HG03439 (cell line): ENCODE measurements around the gene DST.
A peak's percentile ranks its signal among the peaks of the same experiment; 100 is the strongest.
"Not testable (repeated sequence)": the region's sequence is repeated elsewhere in the genome, so short reads cannot be mapped to it uniquely, and the experiment has no call there.

Experiments
- ATAC-seq: cut with Tn5 transposase; IDR thresholded peaks from one replicate; pipeline ENCODE4 v1.9.1; 2021; ENCODE audit warnings: mild to moderate bottlenecking, moderate library complexity; ENCODE audit not compliant: unreplicated experiment

The DST gene

DNA sequence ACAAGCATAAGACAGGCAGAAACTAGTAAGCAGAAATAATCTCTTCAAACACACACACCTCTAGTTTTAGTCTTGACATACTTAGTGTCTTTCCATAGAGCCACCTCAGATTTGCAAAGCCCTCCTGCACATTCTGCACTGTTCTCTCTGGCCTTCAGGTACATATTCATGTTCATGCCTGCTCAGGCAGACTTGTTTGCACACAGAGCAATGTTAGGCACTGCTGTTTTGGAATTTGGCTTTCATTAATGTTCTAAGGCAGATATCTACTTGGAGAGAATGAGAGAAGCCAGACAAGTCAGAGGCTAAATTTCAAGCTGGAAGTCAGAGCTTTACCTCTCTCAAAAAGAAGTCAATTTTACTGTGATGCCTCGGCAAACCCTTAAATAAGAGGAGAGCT is 21.3 kb upstream of the DST start:
- no peak for ATAC-seq

GRCh38 chr6:56663344-56663743 is 20.7 kb upstream of the DST start:
- ATAC-seq = no peak

DNA sequence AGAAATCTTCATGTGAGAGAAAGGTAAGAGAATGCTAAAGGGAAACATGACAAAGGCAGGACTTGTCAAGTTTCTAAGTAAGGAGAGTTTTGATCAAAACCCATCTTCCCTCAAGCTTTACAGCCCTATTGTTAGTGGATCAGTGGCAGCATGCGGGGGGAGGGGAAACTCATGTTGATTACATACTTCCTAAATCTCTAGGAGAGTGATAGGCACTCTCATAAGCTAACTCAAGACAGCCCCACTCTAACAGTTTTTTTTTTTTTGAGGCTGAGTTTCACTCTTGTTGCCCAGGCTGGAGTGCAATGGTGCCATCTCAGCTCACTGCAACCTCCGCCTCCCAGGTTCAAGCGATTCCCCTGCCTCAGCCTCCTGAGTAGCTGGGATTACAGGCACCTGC is 18.6 kb upstream of the DST start:
- ATAC-seq = not testable (repeated sequence)

GRCh38 chr6:56660381-56660730 is 17.7 kb upstream of the DST start:
- peak; percentile 36 for ATAC-seq

- ATAC-seq = peak; percentile 71
Observed at GRCh38 chr6:56659721-56660380, 17.2 kb upstream of the DST start.

DNA sequence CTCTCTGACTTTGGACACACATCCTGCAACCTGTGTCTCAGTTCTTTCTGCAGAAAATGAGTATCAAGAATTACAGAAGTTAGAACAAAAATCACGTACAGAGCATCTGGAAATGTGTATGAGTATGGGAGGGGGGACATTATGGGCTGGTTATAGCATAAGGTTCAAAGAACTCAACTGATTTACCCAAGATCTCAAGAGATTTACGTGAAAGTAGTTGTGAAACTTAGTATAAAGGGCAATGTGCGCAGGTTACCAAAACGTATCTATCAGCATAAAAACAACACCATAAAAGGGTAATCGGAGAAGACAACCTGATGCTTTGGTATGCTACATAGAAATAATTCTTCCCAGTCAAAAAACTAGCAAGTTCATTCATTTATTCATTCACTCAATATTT is 15.6 kb upstream of the DST start:
- ATAC-seq = no peak

- ATAC-seq = no peak
Observed at GRCh38 chr6:56657354-56657753, 14.7 kb upstream of the DST start.

DNA sequence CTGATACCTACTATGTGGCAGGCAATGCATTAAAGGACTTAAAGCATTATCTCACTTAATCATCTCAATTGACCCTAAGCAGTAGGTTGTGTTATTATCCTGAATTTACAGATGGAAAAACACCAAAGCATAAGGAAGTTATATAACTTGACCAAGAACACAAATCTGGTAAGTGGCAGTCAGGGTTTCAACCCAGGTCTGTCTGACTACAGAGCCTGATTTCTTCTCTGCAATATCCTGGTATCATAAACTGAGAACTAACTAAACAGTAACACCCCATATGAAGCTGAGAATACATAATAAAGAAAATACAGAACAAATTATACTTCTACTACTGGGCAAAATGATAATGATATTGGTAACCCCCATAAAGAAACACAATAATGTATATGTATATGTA is 13.8 kb upstream of the DST start:
- ATAC-seq = no peak

DNA sequence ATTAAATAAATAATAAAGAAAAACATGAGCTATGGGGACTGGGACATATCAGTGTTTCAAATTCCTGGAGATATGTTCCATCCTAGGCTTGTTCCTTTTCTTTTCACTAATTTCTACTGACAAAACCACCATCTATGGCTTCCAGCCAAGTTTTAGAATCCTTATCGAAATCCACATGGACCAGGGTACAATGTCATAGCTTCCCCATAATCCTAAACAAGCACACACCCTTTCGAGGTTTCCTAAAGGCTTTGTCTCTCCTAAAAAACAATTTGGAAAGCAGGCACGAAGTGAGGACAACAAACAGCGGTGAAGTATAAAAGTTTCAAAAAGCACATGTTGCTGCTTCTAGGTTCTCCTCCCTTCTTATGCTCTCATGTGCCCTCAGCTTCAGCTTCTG is 13.3 kb upstream of the DST start:
- no peak for ATAC-seq

- no peak for ATAC-seq
Observed at GRCh38 chr6:56655249-56655648, 12.6 kb upstream of the DST start.

DNA sequence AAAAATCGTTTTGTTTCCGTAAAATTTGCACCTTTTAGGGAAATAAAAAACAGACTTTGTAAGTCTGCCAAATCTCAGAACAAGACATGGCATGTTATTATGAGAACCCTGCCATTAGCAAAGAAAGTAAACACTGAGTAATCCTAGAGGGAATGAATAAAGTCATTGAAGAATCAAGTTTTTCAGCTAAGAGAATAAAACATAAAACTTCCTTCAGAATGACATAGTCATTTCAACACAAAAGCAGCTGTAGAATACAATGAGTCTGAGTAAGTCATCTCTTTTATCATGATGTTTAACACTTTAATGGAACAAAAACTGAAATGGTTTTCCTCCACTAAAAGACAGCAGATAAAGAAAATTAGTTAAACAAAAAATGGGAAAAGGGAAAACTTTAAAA is 10.3 kb upstream of the DST start:
- no peak for ATAC-seq

- ATAC-seq = no peak
Observed at GRCh38 chr6:56652231-56652630, 9.5 kb upstream of the DST start.

- ATAC-seq = no peak
Observed at GRCh38 chr6:56650191-56650590, 7.5 kb upstream of the DST start.

GRCh38 chr6:56649782-56650181 is 7.1 kb upstream of the DST start:
- no peak for ATAC-seq

DNA sequence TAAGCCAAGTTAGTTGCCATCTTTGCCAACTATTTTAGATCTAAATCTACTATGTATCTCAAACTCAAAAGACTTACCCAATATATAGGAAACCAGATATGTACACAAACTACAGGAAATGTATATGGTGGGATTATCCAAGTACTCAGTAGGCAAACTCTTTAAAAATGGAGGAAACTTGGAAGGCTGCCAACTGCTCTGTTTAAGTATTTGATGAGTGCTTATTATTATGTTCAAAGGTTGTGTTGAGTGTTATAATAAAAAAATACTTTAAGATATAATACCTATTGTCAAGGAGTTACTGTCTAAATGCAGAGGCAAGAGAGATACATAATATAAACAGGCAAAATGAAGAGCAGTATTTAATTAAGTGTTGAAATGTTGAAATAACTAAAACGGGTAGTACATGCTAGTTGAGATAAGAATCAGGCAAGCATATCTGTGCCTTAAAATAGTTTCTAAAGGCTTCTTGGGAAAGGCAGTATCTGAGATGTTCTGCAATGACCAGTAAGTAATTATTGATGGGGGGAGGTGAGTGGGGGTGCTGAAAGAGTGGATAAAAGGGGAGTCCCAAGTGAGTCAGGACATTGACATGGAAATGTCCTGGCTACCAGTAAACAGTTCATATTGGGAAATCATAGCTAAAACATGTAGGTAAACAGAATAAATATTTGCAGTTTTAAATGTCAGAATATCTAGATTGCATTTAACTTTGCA is 6.5 kb upstream of the DST start:
- no peak for ATAC-seq

- ATAC-seq = no peak
Observed at GRCh38 chr6:56647172-56647762, 4.6 kb upstream of the DST start.

GRCh38 chr6:56644366-56644765 is 1.7 kb upstream of the DST start:
- no peak for ATAC-seq

DNA sequence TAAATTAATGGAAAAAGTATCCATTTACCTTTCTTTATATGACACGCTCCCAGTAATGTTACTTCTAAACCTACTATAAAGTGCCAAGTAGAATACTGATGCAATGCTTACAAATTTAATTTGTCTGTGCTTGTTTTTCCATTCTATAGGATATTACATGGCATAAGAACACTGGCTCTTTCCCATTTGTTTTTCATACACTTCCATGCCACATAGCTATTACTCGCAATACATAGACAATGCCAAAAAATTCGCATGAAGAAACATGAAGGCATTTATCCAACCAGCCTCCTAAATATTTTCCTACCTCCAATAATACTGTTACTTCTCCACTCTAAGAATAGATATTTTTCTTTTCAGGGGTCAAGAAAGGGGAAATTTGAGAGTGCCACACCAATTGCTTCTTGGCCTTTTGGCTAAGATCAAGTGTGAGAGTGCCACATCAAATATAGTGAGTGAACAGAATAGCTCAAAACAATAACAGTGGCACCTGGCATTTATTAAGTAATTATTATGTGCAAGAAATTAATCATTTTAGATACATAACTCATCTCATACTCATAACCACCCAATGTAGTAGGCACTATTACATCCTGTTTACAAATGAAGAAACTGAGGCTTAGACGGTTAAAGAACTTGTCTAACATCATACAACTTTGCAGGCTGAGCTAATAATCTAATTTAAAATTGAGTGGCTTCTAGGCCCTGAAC is 845 bp upstream of the DST start:
- ATAC-seq = no peak

DNA sequence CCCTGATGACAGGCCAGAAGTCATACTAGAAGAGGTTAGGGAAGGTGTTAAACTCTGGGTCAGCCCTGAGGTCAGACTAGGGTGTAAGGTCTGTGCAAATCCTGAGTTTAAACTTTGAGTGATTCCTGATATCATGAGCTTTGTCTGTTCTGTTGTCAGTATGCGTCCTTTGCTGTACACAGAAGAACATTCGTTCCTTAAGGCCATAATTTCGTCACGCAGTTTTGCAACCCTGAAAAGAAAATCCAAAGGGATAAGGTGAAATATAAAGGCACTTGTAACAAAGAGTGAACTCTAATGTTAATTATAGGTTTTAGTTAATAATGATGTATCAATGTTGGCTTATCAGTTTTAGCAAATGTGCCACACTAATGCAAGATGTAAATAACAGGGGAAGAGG is 2.3 kb downstream of the DST start:
- ATAC-seq = no peak

DNA sequence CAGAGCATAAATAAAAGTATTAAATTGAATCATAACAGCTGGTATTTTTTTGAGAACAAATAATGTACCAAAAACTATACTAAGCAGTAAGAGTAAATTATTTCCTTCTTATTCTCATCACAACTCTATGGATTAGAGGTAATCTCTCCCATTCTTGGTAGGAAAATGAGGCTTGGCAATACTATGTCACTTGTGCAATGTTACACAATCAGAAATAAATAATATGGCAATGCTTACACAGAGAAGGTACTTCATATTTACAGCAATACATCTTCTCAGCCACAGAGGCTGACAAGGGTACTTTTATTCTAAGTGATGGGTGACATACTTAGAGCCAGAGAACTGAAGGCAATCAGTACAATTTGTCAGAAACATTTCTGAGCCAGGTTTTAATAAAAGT is 3.9 kb downstream of the DST start:
- no peak for ATAC-seq

DNA sequence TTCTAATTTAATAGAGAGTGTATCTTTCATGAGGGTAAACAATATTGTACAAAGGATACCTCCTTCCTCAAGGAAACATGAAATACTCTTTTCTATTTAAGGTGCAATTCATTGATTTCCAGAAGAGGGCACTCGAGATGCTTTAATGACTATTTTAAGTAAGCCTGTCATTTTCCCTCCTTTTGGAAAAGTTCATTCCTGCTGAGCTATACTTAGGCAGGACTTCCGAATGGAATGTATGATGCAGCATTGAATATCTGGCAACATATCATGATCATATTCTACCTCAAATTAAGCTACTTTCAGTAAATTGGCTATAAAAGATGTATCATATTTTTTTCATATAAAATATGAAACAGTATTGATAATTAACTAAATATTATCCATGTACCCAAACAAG is 5.0 kb downstream of the DST start:
- ATAC-seq = no peak

DNA sequence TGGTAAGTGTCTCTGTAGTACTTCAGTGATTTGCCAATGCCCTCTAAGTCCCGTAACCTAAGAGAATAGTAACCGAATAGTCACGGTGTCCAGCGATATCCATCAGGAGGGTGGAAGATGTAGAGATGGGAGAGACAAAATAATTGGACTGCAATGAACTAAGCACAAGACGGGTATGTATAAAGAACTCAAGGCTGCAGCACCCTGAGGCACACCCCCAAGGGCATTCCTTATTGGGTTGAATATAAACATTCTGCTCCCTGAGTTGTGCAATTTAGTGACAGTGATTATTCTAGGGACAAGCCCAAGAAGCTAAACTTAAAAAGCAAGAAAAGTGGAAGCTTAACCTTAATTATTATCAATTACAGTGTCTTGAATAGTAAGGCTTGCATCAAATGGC is 14.6 kb downstream of the DST start:
- ATAC-seq = no peak
